Activated naive CD4-positive, alpha-beta T cell treated with anti-CD3 and anti-CD28 coated beads for 36 hours (primary cell): Measurements from ENCODE around the gene ATP2A1. TPM values are rescaled to one million over a fixed set of nuclear protein-coding genes. Genes with fewer than 3 reads are reported as not detected.

Experiments used
- CTCF ChIA-PET: fragments of 350-600 bp; sonication (Branson Sonifier 250); formaldehyde crosslinking; loops from one replicate; lab custom pipeline; 2021; ENCODE audit warnings: antibody characterized with exemption; lab: Charles Lee
- DNase-seq: peaks from one replicate; pipeline ENCODE4 v3.0.0-alpha.2; 2020
- H3K27ac Mint-ChIP-seq: one replicate; pipeline ENCODE4 v1.8.0; 2021; ENCODE audit warnings: mild to moderate bottlenecking, mixed read lengths
- H3K27me3 Mint-ChIP-seq: one replicate; pipeline ENCODE4 v1.8.0; 2021; ENCODE audit warnings: low read depth, mixed read lengths
- H3K36me3 Mint-ChIP-seq: one replicate; pipeline ENCODE4 v1.8.0; 2021; ENCODE audit warnings: low read depth, mixed read lengths
- H3K4me1 Mint-ChIP-seq: one replicate; pipeline ENCODE4 v1.8.0; 2021; ENCODE audit warnings: low read depth, mixed read lengths
- H3K4me3 Mint-ChIP-seq: one replicate; pipeline ENCODE4 v1.8.0; 2021; ENCODE audit warnings: mild to moderate bottlenecking, moderate library complexity, mixed read lengths
- H3K9me3 Mint-ChIP-seq: one replicate; pipeline ENCODE4 v1.8.0; 2021; ENCODE audit warnings: mixed read lengths
- intact Hi-C: fragments of 100-400 bp; cut with micrococcal nuclease; formaldehyde crosslinking; loops from one replicate; pipeline ENCODE4 v1.15.1; 2023
- total RNA-seq, 2 experiments: library from RNA; stranded (reverse); gene quantifications; one replicate each; pipeline ENCODE4 v1.2.3, GENCODE V29; 2021

The ATP2A1 gene
- total RNA-seq, 2 experiments from 2014 or later = 4.2 to 5.3 TPM

DNA sequence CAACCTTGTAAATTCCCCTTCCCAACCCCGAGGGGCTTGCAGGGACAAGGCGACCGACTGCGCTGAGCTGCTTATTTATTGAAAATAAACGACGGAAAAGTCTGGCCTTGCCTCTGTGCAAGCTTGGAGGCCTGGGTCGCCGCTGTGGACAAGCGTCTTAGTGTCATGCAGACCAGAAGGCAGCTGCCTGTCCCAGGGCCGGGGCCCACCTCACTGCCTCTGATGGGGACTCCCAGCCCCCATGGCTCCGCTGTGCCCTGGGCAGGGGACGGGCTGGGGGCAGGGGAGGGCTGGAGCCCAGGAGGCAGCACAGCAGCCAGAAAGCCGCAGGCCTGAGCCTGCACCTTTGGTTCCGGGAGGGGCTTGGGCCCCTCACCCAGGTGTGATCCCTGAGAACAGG, 26.1 kb downstream of the ATP2A1 start:
- Mint-ChIP-seq H3K27ac (no peak overlapping the region), H3K36me3 (no peaks in the 10 kb centered on the region), H3K4me1 (peaks cover 3% of the 10 kb centered on the region), H3K9me3 (no peaks in the 10 kb centered on the region), H3K4me3 (no peak overlapping the region), H3K27me3 (no peaks in the 10 kb centered on the region)
- intact Hi-C loops = no loop called here
- DNase-seq = no peak
- CTCF ChIA-PET = no interaction called here

- no peaks in the 10 kb centered on the region for H3K9me3 Mint-ChIP-seq
- CTCF ChIA-PET = no interaction called here
- no peaks in the 10 kb centered on the region for H3K27me3 Mint-ChIP-seq
- intact Hi-C loops = no loop called here
- no peaks in the 10 kb centered on the region for H3K36me3 Mint-ChIP-seq
- no peak for DNase-seq
- H3K4me3 Mint-ChIP-seq = no peak overlapping the region
- H3K4me1 Mint-ChIP-seq = peaks cover 3% of the 10 kb centered on the region
- H3K27ac Mint-ChIP-seq = no peak overlapping the region
These were observed 26.5 kb downstream of the ATP2A1 start for GRCh38 chr16:28904828-28905227.

- Mint-ChIP-seq H3K36me3 (no peaks in the 10 kb centered on the region), H3K4me3 (no peak overlapping the region), H3K9me3 (no peaks in the 10 kb centered on the region), H3K27me3 (no peaks in the 10 kb centered on the region), H3K27ac (no peak overlapping the region), H3K4me1 (peaks cover 3% of the 10 kb centered on the region)
- CTCF ChIA-PET = interaction anchor here (0.6 kb wide), 1 partner anchor 61 kb away, joined by 3 read pairs; no protein-coding TSS in a partner anchor
- no peak for DNase-seq
- intact Hi-C loops = no loop called here
These were observed 27.0 kb downstream of the ATP2A1 start for GRCh38 chr16:28905229-28905754.

DNA sequence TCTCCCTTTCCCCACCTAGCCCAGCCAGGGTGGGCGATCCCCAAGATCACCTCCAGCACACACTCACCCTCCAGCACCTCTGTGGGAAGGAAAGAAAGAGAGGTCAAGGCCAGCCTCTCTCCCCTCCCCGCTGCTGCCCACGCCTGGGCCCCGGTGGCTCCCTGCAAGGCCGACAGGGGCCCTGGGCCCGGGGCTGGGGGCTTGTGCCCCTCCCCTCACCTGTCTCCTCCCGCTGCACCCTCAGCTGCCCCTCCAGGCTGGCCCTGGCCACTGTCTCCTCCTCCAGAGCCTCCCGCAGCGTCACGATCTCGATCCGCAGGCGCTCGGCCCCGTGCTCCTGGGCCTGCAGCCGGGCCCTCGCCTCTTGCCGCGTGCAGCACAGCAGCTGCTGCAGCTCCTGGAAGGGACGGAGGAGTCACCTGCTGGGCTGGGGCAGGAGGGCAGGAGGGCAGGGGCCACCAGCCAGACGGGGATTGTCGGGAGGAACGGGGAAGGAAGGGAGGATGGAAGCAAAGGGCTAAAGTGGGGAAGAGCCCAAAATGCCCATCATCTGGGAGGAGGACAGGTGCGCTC, 27.6 kb downstream of the ATP2A1 start:
- intact Hi-C loops = no loop called here
- H3K27ac Mint-ChIP-seq = no peak overlapping the region
- no peaks in the 10 kb centered on the region for H3K27me3 Mint-ChIP-seq
- no peak overlapping the region for H3K4me3 Mint-ChIP-seq
- H3K4me1 Mint-ChIP-seq = peaks cover 3% of the 10 kb centered on the region
- no peak for DNase-seq
- CTCF ChIA-PET = interaction anchor here (0.6 kb wide), 1 partner anchor 60 kb away, joined by 3 read pairs; no protein-coding TSS in a partner anchor
- H3K36me3 Mint-ChIP-seq = no peaks in the 10 kb centered on the region
- H3K9me3 Mint-ChIP-seq = no peaks in the 10 kb centered on the region

- H3K4me1 Mint-ChIP-seq = no peaks in the 10 kb centered on the region
- H3K27ac Mint-ChIP-seq = no peak overlapping the region
- no peaks in the 10 kb centered on the region for H3K27me3 Mint-ChIP-seq
- peak; percentile 23 for DNase-seq
- peaks cover 7% of the 10 kb centered on the region for H3K36me3 Mint-ChIP-seq
- no peak overlapping the region for H3K4me3 Mint-ChIP-seq
- intact Hi-C loops = no loop called here
- H3K9me3 Mint-ChIP-seq = no peaks in the 10 kb centered on the region
- CTCF ChIA-PET = no interaction called here
These were observed 32.1 kb downstream of the ATP2A1 start for GRCh38 chr16:28910086-28911031.

DNA sequence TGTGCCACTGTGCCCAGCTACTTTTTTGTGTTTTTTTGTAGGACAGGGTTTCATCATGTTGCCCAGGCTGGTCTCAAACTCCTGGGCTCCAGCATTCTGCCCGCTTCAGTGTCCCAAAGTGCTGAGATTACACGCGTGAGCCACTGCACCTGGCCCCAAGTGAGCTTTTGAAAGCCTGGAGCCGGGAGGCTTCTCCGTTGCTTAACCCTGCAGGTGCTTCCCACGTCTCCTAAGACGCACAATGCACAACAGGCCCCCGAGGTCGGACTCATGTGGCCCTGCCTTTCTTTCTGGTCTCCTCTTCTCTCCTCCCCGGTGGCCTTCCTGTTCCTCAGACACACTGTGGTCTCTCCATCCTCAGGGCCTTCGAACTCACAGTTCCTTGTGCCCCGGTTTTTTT, 34.3 kb downstream of the ATP2A1 start:
- Mint-ChIP-seq H3K4me3 (no peak overlapping the region), H3K27me3 (no peaks in the 10 kb centered on the region), H3K27ac (no peak overlapping the region), H3K36me3 (peaks cover 12% of the 10 kb centered on the region), H3K9me3 (no peaks in the 10 kb centered on the region), H3K4me1 (no peaks in the 10 kb centered on the region)
- CTCF ChIA-PET = no interaction called here
- intact Hi-C loops = no loop called here
- no peak for DNase-seq

DNA sequence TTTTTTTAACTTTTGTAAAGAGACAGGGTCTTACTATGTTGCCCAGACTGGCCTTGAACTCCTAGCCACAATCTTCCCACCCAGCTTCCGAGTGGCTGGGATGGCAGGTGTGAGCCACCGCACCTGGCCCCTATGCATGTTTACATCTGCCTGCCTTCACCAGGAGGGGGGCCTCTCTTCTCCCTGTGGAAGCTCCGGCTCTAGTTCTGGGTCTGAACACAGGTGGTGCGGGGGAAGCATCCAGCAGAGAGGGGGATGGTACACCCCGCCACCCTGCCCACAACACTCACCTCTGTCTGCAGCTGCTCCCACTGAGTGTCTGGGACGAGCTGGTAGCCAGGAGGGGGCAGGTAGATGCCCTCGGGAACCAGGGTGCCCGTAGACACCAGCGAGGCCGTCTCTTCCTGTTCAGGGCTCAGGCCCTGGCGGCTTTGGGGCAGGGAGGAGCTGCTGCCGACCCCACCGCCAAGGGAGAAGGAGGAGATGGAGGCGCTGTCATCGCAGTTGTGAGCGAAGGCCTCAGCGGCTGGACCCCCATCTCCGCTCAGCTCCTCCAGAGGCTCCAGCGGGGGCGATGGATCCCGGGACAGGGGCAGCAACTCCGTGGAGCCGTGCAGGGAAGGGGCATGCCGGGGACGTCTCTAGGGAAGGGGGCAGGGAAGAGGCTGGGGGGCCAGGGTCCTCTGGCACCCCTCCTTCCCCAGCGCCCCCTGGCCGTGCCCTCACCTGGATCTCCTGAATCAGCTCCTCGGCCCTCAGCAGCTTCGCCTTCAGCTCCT, 35.8 kb downstream of the ATP2A1 start:
- H3K4me1 Mint-ChIP-seq = no peaks in the 10 kb centered on the region
- no peak for DNase-seq
- peaks cover 14% of the 10 kb centered on the region for H3K36me3 Mint-ChIP-seq
- H3K4me3 Mint-ChIP-seq = no peak overlapping the region
- no peaks in the 10 kb centered on the region for H3K9me3 Mint-ChIP-seq
- no peak overlapping the region for H3K27ac Mint-ChIP-seq
- H3K27me3 Mint-ChIP-seq = no peaks in the 10 kb centered on the region
- intact Hi-C loops = no loop called here
- CTCF ChIA-PET = interaction anchor here (1.1 kb wide), 1 partner anchor 31 kb away, joined by 3 read pairs; no protein-coding TSS in a partner anchor

- no peaks in the 10 kb centered on the region for H3K4me1 Mint-ChIP-seq
- intact Hi-C loops = no loop called here
- no peak overlapping the region for H3K4me3 Mint-ChIP-seq
- CTCF ChIA-PET = no interaction called here
- peaks cover 17% of the 10 kb centered on the region for H3K36me3 Mint-ChIP-seq
- no peaks in the 10 kb centered on the region for H3K27me3 Mint-ChIP-seq
- no peak overlapping the region for H3K27ac Mint-ChIP-seq
- DNase-seq = no peak
- H3K9me3 Mint-ChIP-seq = no peaks in the 10 kb centered on the region
These were observed 36.9 kb downstream of the ATP2A1 start for GRCh38 chr16:28915181-28915580.

GRCh38 chr16:28917095-28917494, 38.8 kb downstream of the ATP2A1 start:
- H3K9me3 Mint-ChIP-seq = no peaks in the 10 kb centered on the region
- intact Hi-C loops = no loop called here
- H3K36me3 Mint-ChIP-seq = peaks cover 21% of the 10 kb centered on the region
- H3K27ac Mint-ChIP-seq = no peak overlapping the region
- H3K4me1 Mint-ChIP-seq = no peaks in the 10 kb centered on the region
- H3K27me3 Mint-ChIP-seq = no peaks in the 10 kb centered on the region
- DNase-seq = no peak
- H3K4me3 Mint-ChIP-seq = no peak overlapping the region
- CTCF ChIA-PET = no interaction called here

GRCh38 chr16:28918698-28919097, 40.4 kb downstream of the ATP2A1 start:
- Mint-ChIP-seq H3K27me3 (no peaks in the 10 kb centered on the region), H3K27ac (no peak overlapping the region), H3K36me3 (peaks cover 18% of the 10 kb centered on the region), H3K4me1 (peaks cover 3% of the 10 kb centered on the region), H3K4me3 (no peak overlapping the region), H3K9me3 (no peaks in the 10 kb centered on the region)
- CTCF ChIA-PET = interaction anchor here (1.1 kb wide), 1 partner anchor 27 kb away, joined by 3 read pairs; no protein-coding TSS in a partner anchor
- DNase-seq = no peak
- intact Hi-C loops = no loop called here

DNA sequence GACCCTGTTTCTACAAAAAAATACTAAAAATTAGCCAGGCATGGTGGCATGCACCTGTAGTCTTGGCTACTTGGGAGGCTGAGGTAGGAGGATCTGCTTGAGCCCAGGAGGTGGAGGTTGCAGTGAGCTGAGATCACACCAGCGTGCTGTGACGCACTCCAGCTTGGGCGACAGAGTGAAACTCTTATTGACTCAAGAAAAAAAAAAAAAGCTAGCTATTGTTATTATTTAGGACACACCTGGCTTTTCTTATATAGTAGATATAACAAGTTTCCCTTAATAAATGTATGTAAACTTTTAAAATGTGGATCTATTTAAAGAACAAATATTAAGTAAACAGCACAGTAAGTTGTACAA, 44.9 kb downstream of the ATP2A1 start:
- H3K9me3 Mint-ChIP-seq = no peaks in the 10 kb centered on the region
- intact Hi-C loops = no loop called here
- CTCF ChIA-PET = interaction anchor here (2.2 kb wide), 1 partner anchor 22 kb away, joined by 10 read pairs; no protein-coding TSS in a partner anchor

More for the DNA sequence above, 44.9 kb downstream of the ATP2A1 start:
- Mint-ChIP-seq H3K27ac (no peak overlapping the region), H3K4me1 (peaks cover 18% of the 10 kb centered on the region), H3K4me3 (peak overlapping the region; percentile 43), H3K27me3 (no peaks in the 10 kb centered on the region), H3K36me3 (peaks cover 8% of the 10 kb centered on the region)
- DNase-seq = no peak
